Tibial nerve (tissue), 4 donors: ENCODE results near the gene ERCC8.

Experiments used
- CTCF ChIP-seq, 5 experiments: fragments of 200-600 bp in 3 of 5; fragments of 450-650 bp in 2 of 5; sonication (generic) in 3 of 5; IDR thresholded peaks; one replicate each; pipeline ENCODE4 v1.5.1; 2016 to 2019; ENCODE audit warnings: antibody characterized with exemption in 5 of 5, mild to moderate bottlenecking in 3 of 5, moderate library complexity in 2 of 5
- EP300 ChIP-seq, 2 donors: sonication (generic); formaldehyde crosslinking; IDR thresholded peaks; one replicate each; pipeline ENCODE4 v1.6.1; 2017; ENCODE audit warnings: antibody characterized with exemption in 2 of 2, mild to moderate bottlenecking in 1 of 2
- POLR2A ChIP-seq, 2 donors: fragments of 450-650 bp; IDR thresholded peaks; one replicate each; pipeline ENCODE4 v1.6.1; 2017; ENCODE audit warnings: antibody characterized with exemption in 2 of 2, mild to moderate bottlenecking in 2 of 2, moderate library complexity in 2 of 2

GRCh38 chr5:60852940-60853339, 91.9 kb downstream of the ERCC8 start:
- TF ChIP-seq CTCF (IDR thresholded peaks at IDR 0.05) (no peak), POLR2A (IDR thresholded peaks at IDR 0.05) (no peak), EP300 (IDR thresholded peaks at IDR 0.05) (no peak)
